GM18868 (cell line): ENCODE results near the gene ALDH1B1.
"Not testable (repeated sequence)": the region's sequence is repeated elsewhere in the genome, so short reads cannot be mapped to it uniquely, and the experiment has no call there.

Source experiments
- ATAC-seq: cut with Tn5 transposase; IDR thresholded peaks from one replicate; pipeline ENCODE4 v1.9.1; 2021; ENCODE audit warnings: mild to moderate bottlenecking, moderate library complexity; ENCODE audit not compliant: unreplicated experiment

Gene ALDH1B1

DNA sequence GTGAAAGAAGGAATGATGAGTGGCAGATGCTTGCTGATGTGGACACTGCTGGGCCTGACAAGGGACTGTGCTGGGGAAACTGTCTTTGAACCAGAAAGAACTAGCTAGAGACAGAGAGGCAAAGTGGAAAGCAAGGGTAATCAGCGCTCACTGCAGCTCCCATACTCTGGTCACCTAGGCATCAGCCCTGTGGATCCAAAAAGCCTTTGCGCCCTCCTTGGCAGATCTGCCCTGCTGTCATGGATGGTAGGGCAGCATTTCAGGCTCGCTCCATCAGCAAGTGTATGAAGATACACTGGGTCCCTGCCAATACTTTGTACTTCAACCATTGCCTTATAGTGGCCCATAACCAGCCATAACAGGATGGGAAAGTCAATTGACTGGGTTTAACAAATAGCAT is 6.6 kb upstream of the ALDH1B1 start:
- ATAC-seq, result no peak

DNA sequence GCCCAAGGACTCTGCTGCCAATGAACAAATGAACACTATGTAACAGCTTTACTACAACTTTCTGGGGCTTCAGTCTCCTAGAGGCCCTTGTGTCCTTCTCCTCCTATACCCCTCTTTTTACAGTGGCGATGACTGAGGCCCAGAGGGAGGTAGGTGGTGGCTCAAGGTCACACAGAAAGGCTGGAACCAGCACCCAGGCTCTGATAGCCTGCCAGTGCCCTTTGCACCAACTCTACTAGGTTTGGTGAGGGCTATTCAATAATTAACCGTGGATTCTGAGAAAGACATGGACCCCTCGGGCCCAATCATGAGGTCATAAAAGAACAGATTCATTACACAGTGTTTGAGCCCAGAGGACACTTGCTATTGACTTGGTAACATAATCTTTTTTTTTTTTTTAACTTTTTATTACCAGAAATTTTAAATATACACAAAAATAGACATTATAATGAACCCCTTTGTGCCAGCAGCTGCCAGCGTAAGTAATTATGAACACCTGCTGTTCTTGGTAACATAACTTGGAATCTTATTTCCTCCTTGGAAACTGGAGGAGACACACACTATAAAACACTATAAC is 6.1 kb upstream of the ALDH1B1 start:
- no peak for ATAC-seq

GRCh38 chr9:38387066-38387465 is 5.4 kb upstream of the ALDH1B1 start:
- no peak for ATAC-seq

- no peak for ATAC-seq
These were observed 4.8 kb upstream of the ALDH1B1 start for GRCh38 chr9:38387751-38388150.

GRCh38 chr9:38388283-38389223 is 3.9 kb upstream of the ALDH1B1 start:
- ATAC-seq, result no peak

- ATAC-seq, result no peak
These were observed 3.2 kb upstream of the ALDH1B1 start for GRCh38 chr9:38389313-38389712.

DNA sequence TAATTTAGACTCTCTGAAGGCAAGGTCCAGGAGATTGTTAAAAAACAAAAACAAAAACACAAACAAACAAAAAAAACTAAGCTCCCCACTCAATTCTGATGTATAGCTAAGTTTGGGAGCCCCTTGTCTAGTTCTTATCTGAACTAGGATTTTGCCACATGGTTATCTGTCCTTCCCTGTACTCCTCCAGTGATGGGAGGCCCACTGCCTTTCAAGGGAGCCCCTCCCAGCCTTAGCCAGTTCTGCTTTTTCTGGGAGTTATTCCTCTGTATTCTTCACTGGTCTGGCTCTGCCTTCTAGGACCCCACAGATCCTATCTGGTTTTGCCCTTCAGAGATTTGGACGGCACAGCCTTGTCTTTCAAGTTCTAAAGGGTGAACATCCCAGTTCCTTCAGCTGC is 2.1 kb upstream of the ALDH1B1 start:
- ATAC-seq, result no peak

DNA sequence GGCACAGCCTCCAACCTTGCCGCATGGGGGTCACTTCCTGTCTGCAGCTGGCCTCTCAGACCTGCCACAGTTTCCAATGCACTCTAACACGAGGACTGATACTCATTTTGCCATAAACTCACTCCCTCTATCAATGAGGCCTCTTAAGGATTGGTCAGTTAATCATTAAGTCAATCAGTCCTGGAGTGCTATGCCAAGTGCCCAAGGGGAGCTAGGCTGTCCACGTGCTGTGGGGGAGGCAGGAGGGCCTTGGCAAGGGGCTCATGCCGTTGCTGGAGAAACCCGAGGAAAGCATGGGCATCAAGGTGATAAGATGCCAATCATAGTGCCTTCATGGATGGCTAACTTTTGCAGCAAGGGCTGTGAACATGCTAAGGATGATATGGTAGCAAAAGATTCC is 1.7 kb upstream of the ALDH1B1 start:
- no peak for ATAC-seq

- no peak for ATAC-seq
These were observed 1.0 kb upstream of the ALDH1B1 start for GRCh38 chr9:38391278-38392118.

DNA sequence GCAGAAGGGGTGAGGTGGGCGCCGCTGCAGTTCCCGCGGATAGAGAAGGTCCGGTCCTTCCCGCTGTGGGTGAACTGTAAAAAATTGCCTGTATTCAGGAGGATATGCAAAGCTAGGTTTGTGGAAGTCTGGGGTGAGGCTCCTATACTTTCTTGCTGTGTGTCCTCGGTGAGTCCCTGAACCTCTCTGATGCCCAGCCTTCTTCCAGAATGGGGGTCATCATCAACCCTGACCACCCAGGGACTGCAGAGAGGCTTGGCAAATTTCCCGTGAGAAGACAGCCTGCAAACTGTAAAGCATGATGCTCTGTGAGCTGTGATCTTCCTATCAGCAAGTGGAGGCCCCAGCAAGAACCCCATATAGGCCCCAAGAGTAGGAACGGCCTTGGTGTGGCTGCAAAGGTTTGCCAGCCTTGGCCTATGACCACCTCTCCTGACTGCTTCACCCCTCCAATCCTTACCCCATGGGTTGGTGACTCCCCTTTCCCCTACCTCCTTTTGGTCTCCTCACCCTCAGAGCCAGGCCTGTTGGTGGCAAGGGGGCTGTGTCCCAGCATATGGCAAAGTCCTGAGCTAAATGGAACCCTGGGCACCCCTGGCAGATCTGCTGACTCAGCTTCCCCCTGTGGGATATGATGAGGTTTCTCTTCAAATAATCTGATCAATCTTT is 760 bp downstream of the ALDH1B1 start:
- no peak for ATAC-seq

DNA sequence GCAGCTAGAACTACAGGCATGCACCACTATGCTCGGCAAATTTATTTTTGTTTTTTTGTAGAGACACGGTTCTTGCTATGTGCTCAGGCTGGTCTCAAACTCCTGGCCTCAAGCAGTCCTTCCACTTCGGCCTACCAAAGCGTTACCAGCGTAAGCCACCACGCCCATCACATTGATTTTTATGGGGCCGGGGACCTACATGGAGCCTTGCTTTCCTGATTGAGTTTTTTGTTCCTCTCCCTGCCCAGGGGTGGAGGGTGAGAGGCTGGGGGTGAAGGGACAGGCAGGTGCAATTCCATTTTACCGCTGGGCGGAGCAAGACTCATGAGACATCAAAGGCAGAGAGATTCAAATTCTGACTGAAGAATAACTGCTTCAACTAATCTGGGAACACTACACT is 1.9 kb downstream of the ALDH1B1 start:
- ATAC-seq, result no peak

GRCh38 chr9:38395653-38396370 is 3.3 kb downstream of the ALDH1B1 start:
- no peak for ATAC-seq

- no peak for ATAC-seq
These were observed 3.8 kb downstream of the ALDH1B1 start for GRCh38 chr9:38396371-38396671.

- ATAC-seq, result not testable (repeated sequence)
These were observed 6.7 kb downstream of the ALDH1B1 start for GRCh38 chr9:38399191-38399590.

DNA sequence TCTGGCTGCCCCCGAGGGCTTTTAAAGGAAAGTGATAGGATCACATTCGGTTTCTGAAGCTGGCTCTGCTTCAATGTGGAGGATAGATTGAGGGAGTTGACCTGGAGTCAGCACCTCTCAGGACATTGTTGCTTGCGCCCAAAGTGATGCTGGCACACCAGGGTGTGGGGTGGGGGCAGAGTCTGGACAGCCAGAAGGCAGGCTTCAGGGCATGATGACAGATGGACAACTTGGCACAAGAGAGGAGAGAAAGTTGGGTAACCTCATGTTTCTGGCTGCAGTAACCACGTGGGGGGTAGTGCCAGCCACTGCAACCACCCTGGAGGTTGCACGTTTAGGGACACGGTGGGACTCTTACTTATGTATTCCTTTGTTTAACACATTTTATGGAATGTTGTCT is 9.5 kb downstream of the ALDH1B1 start:
- ATAC-seq, result no peak

DNA sequence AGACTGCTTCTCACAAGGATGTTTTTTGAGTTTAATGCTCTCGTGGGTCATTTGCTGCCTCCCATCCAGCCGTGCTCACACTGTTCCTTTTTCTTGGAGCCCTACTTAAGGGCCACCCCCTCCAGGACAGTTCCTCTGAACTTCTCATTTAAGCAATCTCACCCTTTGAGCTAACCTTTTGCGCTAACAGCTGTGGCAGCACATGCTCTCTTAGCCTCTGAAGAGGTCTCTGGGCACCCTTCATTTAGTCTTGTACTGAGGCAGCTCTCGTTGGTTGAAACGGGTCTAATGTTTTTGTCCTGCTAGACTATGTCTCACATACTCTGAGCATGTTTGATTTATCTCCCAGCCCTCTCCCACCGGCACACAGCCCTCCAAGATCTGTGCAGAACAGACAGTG is 11.8 kb downstream of the ALDH1B1 start:
- ATAC-seq, result no peak

- no peak for ATAC-seq
These were observed 13.3 kb downstream of the ALDH1B1 start for GRCh38 chr9:38405785-38406184.

- no peak for ATAC-seq
These were observed 14.1 kb downstream of the ALDH1B1 start for GRCh38 chr9:38406476-38407186.

DNA sequence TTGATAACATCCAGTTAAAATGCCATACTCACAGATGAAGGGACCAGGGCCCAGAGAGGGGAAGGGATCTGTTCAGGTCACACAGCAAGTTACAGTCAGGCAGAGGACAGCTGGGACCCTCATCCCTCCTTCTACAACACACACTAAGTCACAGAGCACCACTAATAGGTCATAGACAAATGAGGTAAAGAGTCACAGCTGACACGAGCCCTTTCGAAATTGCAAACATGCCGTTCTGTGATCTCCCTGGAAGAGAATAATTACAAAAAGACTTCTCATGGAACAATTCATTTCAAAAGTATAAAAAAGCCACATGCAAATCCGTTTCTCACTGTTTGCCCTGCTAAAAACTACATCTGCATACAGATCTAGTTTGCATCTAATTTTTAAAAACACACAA is 16.2 kb downstream of the ALDH1B1 start:
- no peak for ATAC-seq

- no peak for ATAC-seq
These were observed 20.2 kb downstream of the ALDH1B1 start for GRCh38 chr9:38412751-38413150.
